HS-27A (cell line): ENCODE data around the gene TMEM116.
"Not testable (repeated sequence)": the region's sequence is repeated elsewhere in the genome, so short reads cannot be mapped to it uniquely, and the experiment has no call there.

Experiments
- DNase-seq: peaks from one replicate; pipeline ENCODE4 v3.0.0-alpha.2; 2012; ENCODE audit warnings: low read depth, missing footprints

Gene TMEM116

GRCh38 chr12:112009596-112009995, 3.4 kb downstream of the TMEM116 start:
- DNase-seq: not testable (repeated sequence)

DNA sequence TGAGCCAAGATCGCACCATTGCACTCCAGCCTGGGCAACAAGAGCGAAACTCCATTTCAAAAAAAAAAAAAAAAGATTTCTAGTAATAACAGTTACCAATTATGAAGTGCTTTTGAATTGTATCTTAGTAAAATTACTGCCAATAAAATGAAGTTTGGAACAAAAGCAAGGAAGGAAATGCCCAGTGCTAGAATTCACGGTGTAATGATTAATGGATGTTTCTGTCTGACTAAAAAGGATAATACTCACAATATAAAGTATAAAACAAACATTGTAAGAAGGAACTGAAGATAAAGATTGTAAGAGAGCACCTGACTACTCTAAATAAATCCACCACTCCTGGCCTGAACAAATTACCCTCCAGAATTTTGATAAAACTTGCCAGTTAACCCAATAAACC, 4.0 kb downstream of the TMEM116 start:
- DNase-seq: no peak

- no peak for DNase-seq
Measured at GRCh38 chr12:112007945-112008344, 5.0 kb downstream of the TMEM116 start.

DNA sequence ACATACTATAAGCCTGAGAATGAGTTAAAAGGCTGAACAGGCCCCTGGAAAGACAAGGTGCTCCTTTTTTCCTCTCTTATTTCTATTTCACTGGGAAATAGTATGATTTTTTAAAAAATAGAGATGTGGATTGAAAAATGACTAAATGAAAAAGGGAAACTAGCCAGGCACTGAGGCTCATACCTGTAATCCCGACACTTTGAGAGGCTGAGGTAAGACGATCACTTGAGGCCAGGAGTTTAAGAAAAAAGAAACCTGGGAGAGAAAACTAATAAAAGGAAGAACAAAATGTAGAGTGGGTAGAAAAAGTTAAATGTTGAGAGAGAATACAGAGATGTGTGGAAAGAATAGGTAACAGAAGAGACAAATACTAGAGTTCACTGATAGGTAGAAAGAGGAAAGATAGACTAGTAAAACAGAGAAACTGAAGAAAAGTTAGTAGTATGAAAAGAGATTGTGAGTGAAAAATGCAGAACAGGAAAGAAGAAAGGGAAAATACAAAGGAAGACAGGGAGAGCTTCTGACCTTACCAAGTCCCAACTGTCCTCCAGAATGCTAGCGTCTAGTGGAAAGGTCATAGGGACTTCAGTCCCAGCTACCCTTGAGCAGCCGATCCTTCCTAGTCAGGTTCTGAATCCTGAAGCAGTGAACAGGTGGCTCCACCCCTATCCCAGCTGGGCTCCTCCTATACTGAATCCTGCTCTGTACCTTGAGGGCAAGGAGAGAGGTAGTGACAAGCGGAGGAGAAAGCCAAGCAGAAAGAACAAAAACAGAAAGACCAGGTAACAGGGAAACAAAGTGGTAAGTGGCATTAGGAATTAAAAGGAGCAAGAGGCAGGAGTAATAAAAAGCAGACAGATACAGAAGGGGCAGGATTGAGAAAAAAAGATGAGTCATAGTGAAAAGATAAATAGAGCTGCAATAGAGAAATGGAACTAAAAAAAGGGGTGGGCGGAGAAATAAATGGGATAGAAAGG, 7.3 kb downstream of the TMEM116 start:
- no peak for DNase-seq

GRCh38 chr12:112004041-112004440, 8.9 kb downstream of the TMEM116 start:
- no peak for DNase-seq

- no peak for DNase-seq
Measured at GRCh38 chr12:112001576-112001975, 11.4 kb downstream of the TMEM116 start.

DNA sequence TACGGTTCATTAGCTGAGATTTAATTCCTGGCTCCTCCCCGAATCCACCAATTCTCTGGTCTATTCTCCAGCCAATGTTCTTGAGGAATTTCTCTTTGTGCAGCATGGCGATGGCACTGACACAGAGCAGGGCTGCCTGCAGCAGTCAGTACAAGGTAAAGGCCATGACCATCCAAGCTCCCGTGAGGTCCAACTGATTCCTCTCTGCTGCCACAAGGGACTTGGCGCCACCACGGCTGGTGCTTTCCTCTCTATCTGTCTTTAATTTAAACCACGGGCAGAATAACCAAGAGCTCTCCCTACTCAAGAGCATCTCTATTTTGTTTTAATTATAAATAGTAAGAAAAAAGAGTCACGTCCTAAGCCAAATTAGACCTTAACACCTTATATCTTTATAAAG, 12.1 kb downstream of the TMEM116 start:
- DNase-seq: no peak

GRCh38 chr12:111999129-111999528, 13.8 kb downstream of the TMEM116 start:
- DNase-seq: not testable (repeated sequence)

- no peak for DNase-seq
Measured at GRCh38 chr12:111998015-111998414, 14.9 kb downstream of the TMEM116 start.

DNA sequence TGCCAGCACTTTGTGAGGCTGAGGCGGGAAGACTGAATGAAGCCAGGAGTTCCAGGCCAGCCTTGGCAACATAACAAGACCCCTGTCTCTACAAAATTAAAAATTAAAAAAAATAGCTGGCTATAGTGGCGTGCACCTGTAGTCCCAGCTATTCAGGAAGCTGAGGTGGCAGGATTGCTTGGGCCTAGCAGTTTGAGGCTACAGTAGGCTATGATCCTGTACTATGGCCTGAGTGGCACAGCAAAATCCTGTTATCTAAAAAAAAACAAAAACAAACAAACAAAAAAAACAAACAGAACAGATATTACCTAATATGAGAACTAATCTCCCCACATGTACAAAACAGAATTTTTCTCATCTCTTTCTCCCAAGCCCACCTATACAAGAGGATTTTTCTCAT, 15.7 kb downstream of the TMEM116 start:
- DNase-seq: no peak

- DNase-seq: no peak
Measured at GRCh38 chr12:111995782-111996480, 17.0 kb downstream of the TMEM116 start.

DNA sequence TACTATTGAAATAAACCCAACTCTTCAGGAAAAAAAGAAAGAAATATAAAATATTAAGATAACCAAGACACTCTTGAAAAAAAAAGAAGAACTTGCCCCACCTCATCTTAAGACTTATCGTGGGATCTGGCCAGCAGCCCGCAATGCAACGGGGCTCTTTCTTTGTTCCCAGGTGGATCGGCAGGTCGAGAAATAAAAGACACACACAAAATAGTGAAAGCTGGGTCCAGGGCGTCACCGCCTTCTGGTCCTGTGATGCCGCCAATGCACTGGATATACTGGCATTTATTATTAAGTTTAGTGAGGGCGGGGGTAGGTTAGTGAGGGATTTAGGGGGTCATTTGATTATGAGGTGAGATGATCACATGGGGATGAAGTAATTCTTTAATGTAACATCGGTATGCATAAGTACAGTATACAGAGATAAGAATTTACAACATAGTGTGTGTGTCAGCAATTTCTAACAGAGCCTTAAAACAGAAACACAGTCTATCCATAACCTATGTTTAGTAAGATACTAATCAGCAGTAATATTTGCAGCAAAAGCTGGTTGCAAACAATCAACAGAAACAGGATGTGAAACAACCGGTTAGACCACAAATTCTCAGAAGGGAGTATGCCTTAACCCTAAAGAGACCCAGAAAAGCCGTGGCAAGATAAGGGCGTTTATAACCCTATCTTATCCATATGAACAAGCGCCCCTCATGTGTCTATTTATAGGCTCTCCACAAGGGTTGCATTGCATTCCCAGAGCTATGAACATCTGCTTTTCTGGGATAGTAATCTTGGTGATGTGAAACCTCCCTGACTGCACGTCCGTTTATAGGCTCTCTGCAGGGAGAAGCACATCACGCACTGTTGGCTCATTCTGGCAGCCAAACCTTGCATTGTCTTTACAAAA, 18.5 kb downstream of the TMEM116 start:
- DNase-seq: not testable (repeated sequence)

DNA sequence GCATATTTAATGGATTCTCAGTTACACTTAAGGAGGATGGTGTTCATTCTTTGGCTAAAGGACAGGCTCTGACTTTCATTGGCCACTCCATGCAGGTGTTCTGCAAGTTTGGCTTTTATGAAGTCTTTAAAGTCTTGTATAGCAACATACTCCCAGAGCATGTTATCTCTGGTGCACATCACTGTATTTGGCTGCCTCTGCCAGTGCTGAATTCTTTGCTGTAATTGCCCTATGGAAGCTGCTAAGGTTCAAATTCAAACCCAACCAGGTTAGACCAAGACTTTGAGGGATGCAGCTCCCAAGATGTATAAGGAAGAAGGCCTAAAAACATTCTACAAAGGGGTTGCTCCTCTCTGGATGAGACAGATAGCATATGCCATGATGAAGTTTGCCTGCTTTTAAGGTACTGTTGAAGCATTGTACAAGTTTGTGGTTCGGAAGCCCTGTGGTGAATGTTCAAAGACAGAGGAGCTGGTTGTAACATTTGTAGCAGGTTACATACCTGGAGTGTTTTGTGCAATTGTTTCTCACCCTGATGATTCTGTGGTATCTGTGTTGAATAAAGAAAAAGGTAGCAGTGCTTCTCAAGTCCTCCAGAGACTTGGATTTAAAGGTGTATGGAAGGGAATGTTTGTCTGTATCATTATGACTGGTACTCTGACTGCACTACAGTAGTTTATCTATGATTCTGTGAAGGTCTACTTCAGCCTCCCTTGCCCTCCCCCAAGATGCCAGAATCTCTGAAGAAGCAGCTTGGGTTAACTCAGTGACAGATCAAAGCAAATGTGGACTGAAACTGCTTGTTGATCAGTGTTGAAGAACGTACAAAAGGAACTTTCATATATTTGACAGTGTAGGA, 19.4 kb downstream of the TMEM116 start:
- DNase-seq: no peak

DNA sequence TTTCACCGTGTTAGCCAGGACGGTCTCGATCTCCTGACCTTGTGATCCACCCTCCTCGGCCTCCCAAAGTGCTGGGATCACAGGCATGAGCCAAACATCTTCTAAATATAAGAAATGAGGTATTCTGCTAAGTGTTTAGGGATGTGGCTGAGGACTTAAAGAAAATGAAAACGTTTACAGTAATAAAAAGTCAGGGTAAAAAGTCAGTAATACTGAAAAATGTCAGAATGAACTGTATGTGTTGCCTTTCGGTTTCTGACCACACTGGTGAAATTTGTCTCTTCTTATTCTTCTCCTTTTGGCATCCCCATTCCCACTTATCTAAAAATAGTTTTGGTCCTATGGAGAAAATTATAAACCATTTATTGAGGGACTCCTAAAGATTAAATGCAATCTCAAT, 20.5 kb downstream of the TMEM116 start:
- no peak for DNase-seq

- DNase-seq: no peak
Measured at GRCh38 chr12:111991946-111992345, 21.0 kb downstream of the TMEM116 start.

DNA sequence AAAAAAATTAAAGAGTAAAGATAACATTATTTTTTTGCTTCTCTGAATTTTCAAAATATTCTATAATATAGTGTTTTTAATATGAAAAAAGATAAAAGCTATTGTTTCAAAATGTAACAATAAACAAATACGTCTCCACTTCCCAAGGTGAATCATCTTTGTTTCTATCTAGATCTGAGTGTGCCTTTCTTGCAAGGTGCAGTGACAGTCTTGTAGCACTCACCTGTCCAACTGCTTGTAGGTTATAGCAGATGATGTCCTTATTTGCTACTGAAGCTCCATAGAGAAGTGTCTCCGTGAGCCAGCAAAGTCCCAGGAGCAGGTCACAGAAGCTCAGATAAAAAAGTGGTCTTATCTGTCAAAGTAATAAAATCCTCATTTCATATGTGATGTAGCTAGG, 21.4 kb downstream of the TMEM116 start:
- no peak for DNase-seq

DNA sequence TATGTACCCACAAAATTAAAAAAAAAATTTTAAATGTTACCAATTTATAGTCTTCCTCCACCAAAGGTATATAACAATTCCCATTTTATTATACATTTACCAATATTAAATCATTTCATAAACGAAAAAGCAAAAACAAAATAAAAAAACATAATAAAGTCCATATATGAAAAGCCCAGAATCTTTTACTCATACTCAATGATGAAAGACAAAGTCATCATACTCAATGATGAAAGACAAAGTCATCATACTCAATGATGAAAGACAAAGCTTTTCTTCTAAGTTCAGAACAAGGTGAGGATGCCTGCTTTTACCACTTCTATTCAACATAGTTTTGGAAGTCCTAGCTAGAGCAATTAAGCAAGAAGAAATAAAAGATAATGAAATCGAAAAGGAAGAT, 28.1 kb downstream of the TMEM116 start:
- DNase-seq: no peak

GRCh38 chr12:111981987-111982386, 31.0 kb downstream of the TMEM116 start:
- DNase-seq: peak; percentile 14

GRCh38 chr12:111980598-111980997, 32.4 kb downstream of the TMEM116 start:
- no peak for DNase-seq

- DNase-seq: no peak
Measured at GRCh38 chr12:111978545-111978944, 34.4 kb downstream of the TMEM116 start.

DNA sequence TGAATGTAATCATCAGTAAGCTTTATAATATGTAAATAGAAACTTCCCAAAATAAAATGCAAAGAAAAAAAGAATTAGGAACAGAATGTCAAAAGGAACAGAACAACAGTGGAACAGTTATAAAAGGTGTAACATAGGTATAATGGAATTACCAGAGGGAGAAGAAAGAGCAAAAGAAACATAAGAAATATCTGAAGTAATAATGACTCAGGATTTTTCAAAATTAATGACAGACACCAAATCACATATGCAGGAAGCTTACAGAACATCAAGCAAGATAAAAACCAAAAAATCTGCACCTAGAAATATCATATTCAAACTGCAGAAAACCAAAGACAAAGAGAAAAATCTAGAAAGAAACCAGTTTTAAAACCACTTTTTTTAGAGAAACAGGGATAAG, 36.1 kb downstream of the TMEM116 start:
- no peak for DNase-seq
